PC-3 (cell line): Measurements from ENCODE around the gene TMTC2. TPM values are rescaled to one million over a fixed set of nuclear protein-coding genes. Genes with fewer than 3 reads are reported as not detected.

Experiments used
- ATAC-seq: fragments of 200-7000 bp; cut with Tn5 transposase; 2 replicates; pipeline ENCODE4 v1.9.1; 2020; ENCODE audit warnings: mild to moderate bottlenecking, moderate library complexity
- BruUV-seq: library from RNA; stranded (reverse); fragments of 400-500 nt; replicated peaks from 2 replicates; lab custom pipeline; 2021; lab: Mats Ljungman, UMichigan
- CTCF ChIA-PET: fragments of 300-600 bp; sonication (Branson Sonifier 250); formaldehyde crosslinking; loops from one replicate; lab custom pipeline; 2022; ENCODE audit warnings: antibody characterized with exemption; lab: Charles Lee
- POLR2A ChIA-PET: fragments of 300-600 bp; sonication (Branson Sonifier 250); formaldehyde crosslinking; loops from one replicate; lab custom pipeline; 2022; ENCODE audit warnings: antibody characterized with exemption; ENCODE audit not compliant: unreplicated experiment; lab: Charles Lee
- DNase-seq: peaks from one replicate; pipeline ENCODE4 v3.0.0-alpha.2; 2015
- H2AFZ ChIP-seq: fragments of 300-600 bp; sonication (generic); 2 replicates; pipeline ENCODE4 v1.6.0; 2016; ENCODE audit warnings: antibody characterized with exemption, low read length
- H3F3A ChIP-seq: fragments of 300-600 bp; sonication (generic); one replicate; pipeline ENCODE4 v1.6.0; 2017; ENCODE audit warnings: antibody characterized with exemption, low read length, control low read depth, mild to moderate bottlenecking; ENCODE audit not compliant: unreplicated experiment
- H3K27ac ChIP-seq: fragments of 300-600 bp; sonication (generic); 2 replicates; pipeline ENCODE4 v1.5.1; 2016; ENCODE audit warnings: mild to moderate bottlenecking, low read length
- H3K27me3 ChIP-seq: fragments of 300-600 bp; sonication (generic); 2 replicates; pipeline ENCODE4 v1.6.1; 2016; ENCODE audit warnings: low read length, mixed read lengths
- H3K36me3 ChIP-seq: fragments of 300-600 bp; sonication (generic); 2 replicates; pipeline ENCODE4 v1.6.1; 2016; ENCODE audit warnings: low read depth, mixed run types, low read length, mixed read lengths
- H3K4me1 ChIP-seq: fragments of 300-600 bp; sonication (generic); 2 replicates; pipeline ENCODE4 v1.5.1; 2016; ENCODE audit warnings: low read length; ENCODE audit not compliant: insufficient read depth
- H3K4me2 ChIP-seq: fragments of 300-600 bp; sonication (generic); 2 replicates; pipeline ENCODE4 v1.6.0; 2016; ENCODE audit warnings: low read length
- H3K4me3 ChIP-seq: fragments of 300-600 bp; sonication (generic); 2 replicates; pipeline ENCODE4 v1.5.1; 2016; ENCODE audit warnings: mild to moderate bottlenecking, low read length, mixed read lengths
- H3K79me2 ChIP-seq: fragments of 300-600 bp; sonication (generic); 2 replicates; pipeline ENCODE4 v1.6.1; 2017; ENCODE audit warnings: low read length, mixed read lengths
- H3K9ac ChIP-seq: fragments of 300-600 bp; sonication (generic); 2 replicates; pipeline ENCODE4 v1.6.0; 2016; ENCODE audit warnings: mild to moderate bottlenecking, low read length
- H3K9me2 ChIP-seq: fragments of 300-600 bp; sonication (generic); replicated peaks from 2 replicates; pipeline ENCODE4 v1.6.1; 2016; ENCODE audit warnings: mixed run types, low read length, mixed read lengths
- H3K9me3 ChIP-seq: fragments of 300-600 bp; sonication (generic); 2 replicates; pipeline ENCODE4 v1.6.1; 2016; ENCODE audit warnings: low read length, mixed read lengths
- H4K20me1 ChIP-seq: fragments of 300-600 bp; sonication (generic); 2 replicates; pipeline ENCODE4 v1.6.1; 2016; ENCODE audit warnings: low read length, mixed read lengths
- EZH2 ChIP-seq: fragments of 300-600 bp; sonication (generic); IDR thresholded peaks from one replicate; pipeline ENCODE4 v1.6.1; 2017; ENCODE audit warnings: antibody characterized with exemption, mild to moderate bottlenecking, low read length; ENCODE audit not compliant: unreplicated experiment
- EZH2phosphoT487 ChIP-seq: fragments of 300-600 bp; sonication (generic); IDR thresholded peaks from 2 replicates; pipeline ENCODE4 v1.6.1; 2018; ENCODE audit warnings: mild to moderate bottlenecking, antibody characterized with exemption, low read length, borderline replicate concordance
- intact Hi-C: fragments of 100-400 bp; cut with micrococcal nuclease; formaldehyde crosslinking; loops from 2 replicates; pipeline ENCODE4 v1.9.0; 2023
- total RNA-seq: library from RNA; depleted of rRNA; stranded (reverse); fragments of >200 nt; gene quantifications from 2 replicates; pipeline ENCODE4 v1.2.3, GENCODE V29; 2014
- TF ChIP-seq, protein P1 (sequence below): fragments of 300-600 bp; sonication (generic); conservative IDR thresholded peaks from 2 replicates; pipeline ENCODE4 v1.5.1; 2017; ENCODE audit warnings: antibody characterized with exemption, low read depth, mild to moderate bottlenecking, low read length

TMTC2 gene
- total RNA-seq, 1 experiment from 2014 or later: 10.7 TPM

GRCh38 chr12:82714427-82714826, 27.7 kb downstream of the TMTC2 start:
- no peak overlapping the region for H3K4me3 ChIP-seq
- H4K20me1 ChIP-seq: no peaks in the 10 kb centered on the region
- DNase-seq (no peak), ATAC-seq (no peak)
- H3K27ac ChIP-seq: no peak overlapping the region
- H3F3A ChIP-seq: no peaks in the 10 kb centered on the region
- POLR2A ChIA-PET: no interaction called here
- CTCF ChIA-PET: no interaction called here
- H3K27me3 ChIP-seq: no peaks in the 10 kb centered on the region
- no peaks in the 10 kb centered on the region for H3K79me2 ChIP-seq
- intact Hi-C loops: no loop called here
- TF ChIP-seq EZH2: no peak
- no peak for TF ChIP-seq EZH2phosphoT487
- TF ChIP-seq, protein P1, sequence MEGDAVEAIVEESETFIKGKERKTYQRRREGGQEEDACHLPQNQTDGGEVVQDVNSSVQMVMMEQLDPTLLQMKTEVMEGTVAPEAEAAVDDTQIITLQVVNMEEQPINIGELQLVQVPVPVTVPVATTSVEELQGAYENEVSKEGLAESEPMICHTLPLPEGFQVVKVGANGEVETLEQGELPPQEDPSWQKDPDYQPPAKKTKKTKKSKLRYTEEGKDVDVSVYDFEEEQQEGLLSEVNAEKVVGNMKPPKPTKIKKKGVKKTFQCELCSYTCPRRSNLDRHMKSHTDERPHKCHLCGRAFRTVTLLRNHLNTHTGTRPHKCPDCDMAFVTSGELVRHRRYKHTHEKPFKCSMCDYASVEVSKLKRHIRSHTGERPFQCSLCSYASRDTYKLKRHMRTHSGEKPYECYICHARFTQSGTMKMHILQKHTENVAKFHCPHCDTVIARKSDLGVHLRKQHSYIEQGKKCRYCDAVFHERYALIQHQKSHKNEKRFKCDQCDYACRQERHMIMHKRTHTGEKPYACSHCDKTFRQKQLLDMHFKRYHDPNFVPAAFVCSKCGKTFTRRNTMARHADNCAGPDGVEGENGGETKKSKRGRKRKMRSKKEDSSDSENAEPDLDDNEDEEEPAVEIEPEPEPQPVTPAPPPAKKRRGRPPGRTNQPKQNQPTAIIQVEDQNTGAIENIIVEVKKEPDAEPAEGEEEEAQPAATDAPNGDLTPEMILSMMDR: no peak
- H3K9me2 ChIP-seq: no peaks in the 10 kb centered on the region
- no peaks in the 10 kb centered on the region for H3K4me1 ChIP-seq
- BruUV-seq: no TSS peak
- H2AFZ ChIP-seq: no peak overlapping the region
- H3K9me3 ChIP-seq: no peaks in the 10 kb centered on the region
- H3K9ac ChIP-seq: no peak overlapping the region
- H3K36me3 ChIP-seq: no peaks in the 10 kb centered on the region; the same call in 1 of the 2 replicates
- no peak overlapping the region for H3K4me2 ChIP-seq

GRCh38 chr12:82721726-82722125, 35.0 kb downstream of the TMTC2 start:
- POLR2A ChIA-PET: no interaction called here
- no peaks in the 10 kb centered on the region for H3K79me2 ChIP-seq
- no peaks in the 10 kb centered on the region for H4K20me1 ChIP-seq
- no peaks in the 10 kb centered on the region for H3K27me3 ChIP-seq
- no peak overlapping the region for H2AFZ ChIP-seq
- H3K27ac ChIP-seq: no peak overlapping the region
- no peaks in the 10 kb centered on the region for H3K4me1 ChIP-seq
- H3K9ac ChIP-seq: no peak overlapping the region
- H3K4me3 ChIP-seq: no peak overlapping the region
- no peaks in the 10 kb centered on the region for H3F3A ChIP-seq
- no peaks in the 10 kb centered on the region for H3K9me2 ChIP-seq
- no peak for TF ChIP-seq EZH2
- ATAC-seq: no peak
- no peak for DNase-seq
- intact Hi-C loops: no loop called here
- no peak overlapping the region for H3K4me2 ChIP-seq
- BruUV-seq: no TSS peak
- no peaks in the 10 kb centered on the region for H3K36me3 ChIP-seq
- H3K9me3 ChIP-seq: no peaks in the 10 kb centered on the region
- CTCF ChIA-PET: no interaction called here

GRCh38 chr12:82723093-82723492, 36.4 kb downstream of the TMTC2 start:
- H4K20me1 ChIP-seq: no peaks in the 10 kb centered on the region
- intact Hi-C loops: no loop called here

More at GRCh38 chr12:82723093-82723492, 36.4 kb downstream of the TMTC2 start:
- H3K4me3 ChIP-seq: no peak overlapping the region
- ChIA-PET POLR2A (no interaction called here), CTCF (no interaction called here)
- no peak overlapping the region for H2AFZ ChIP-seq
- ATAC-seq (no peak), DNase-seq (no peak)
- no peaks in the 10 kb centered on the region for H3K79me2 ChIP-seq
- no peak overlapping the region for H3K27ac ChIP-seq
- BruUV-seq: no TSS peak
- TF ChIP-seq EZH2phosphoT487 (no peak), EZH2 (no peak)
- TF ChIP-seq, protein P1: no peak
- no peaks in the 10 kb centered on the region for H3K9me2 ChIP-seq
- H3K27me3 ChIP-seq: no peaks in the 10 kb centered on the region
- H3K4me1 ChIP-seq: no peaks in the 10 kb centered on the region
- no peaks in the 10 kb centered on the region for H3K36me3 ChIP-seq
- H3K9ac ChIP-seq: no peak overlapping the region
- no peaks in the 10 kb centered on the region for H3K9me3 ChIP-seq
- H3K4me2 ChIP-seq: no peak overlapping the region
- H3F3A ChIP-seq: no peaks in the 10 kb centered on the region
